ENCODE data around the gene SCYL1. TPM values are rescaled to one million over a fixed set of nuclear protein-coding genes. Genes with fewer than 3 reads are reported as not detected.

SCYL1 gene
- total and polyA plus RNA-seq, 2 of the 4 experiments (the other 2 are of a cell fraction): 96.4 to 150 TPM

GRCh38 chr11:65569973-65570918 lies 45.4 kb downstream of the SCYL1 start, which contains the start of gene ZNRD2:
Gene ZNRD2, plus strand, starts transcription at chr11:65570477. Its CDS starts 15 bp downstream, at chr11:65570492.
- peak within 1 kb of the TSS; percentile 98 for H2AFZ ChIP-seq (replicated peaks; ENCODE audit: low read length, poor library complexity)
- H3K4ac ChIP-seq (ENCODE audit: low read depth, low read length): peak within 1 kb of the TSS; percentile 94
- peak within 1 kb of the TSS; percentile 23 for H3K18ac ChIP-seq (ENCODE audit: low read depth, low read length)
- in situ Hi-C loops (cut with MboI; ENCODE audit: low sequenced_read_pairs) (no loop called here), intact Hi-C loops (cut with micrococcal nuclease) (loop anchor here (1.0 to 5.0 kb wide), 4 partner anchors 13 to 188 kb away; partner anchors contain the start of gene SLC25A45), dilution Hi-C loops (cut with HindIII; ENCODE audit: low sequenced_read_pairs, unreplicated experiment) (no loop called here)
- peak within 1 kb of the TSS; percentile 90 for H4K5ac ChIP-seq (ENCODE audit: low read depth, low read length)
- no peaks in the 10 kb centered on the region for H3K27me3 ChIP-seq (ENCODE audit: control insufficient read depth, insufficient read depth, low read length)
- peak within 1 kb of the TSS; percentile 30 for H2BK120ac ChIP-seq (ENCODE audit: low read depth, low read length)
- peak within 1 kb of the TSS; percentile 95 for H2AK9ac ChIP-seq (replicated peaks; ENCODE audit: low read depth, low read length, poor library complexity)
- H3K56ac ChIP-seq (ENCODE audit: extremely low read depth, insufficient read depth, low read length): peak within 1 kb of the TSS; percentile 96
- peaks cover 19% of the 10 kb centered on the region for H3K9me1 ChIP-seq (ENCODE audit: insufficient read depth, low read length)
- ChIA-PET POLR2A (ENCODE audit: unreplicated experiment) (interaction anchor here (0.5 kb wide), 1 partner anchor 66 kb away, joined by 3 read pairs; no protein-coding TSS in a partner anchor), CTCF (interaction anchor here (0.8 to 1.1 kb wide), 2 partner anchors 29 to 41 kb away, joined by 4 to 9 read pairs; no protein-coding TSS in a partner anchor)
- peak; percentile 79; the same call in 1 of the 2 replicates for TF ChIP-seq MAZ (IDR thresholded peaks at IDR 0.05; ENCODE audit: borderline replicate concordance, low read depth, low read length)
- TF ChIP-seq MXI1 (IDR thresholded peaks at IDR 0.05; ENCODE audit: borderline replicate concordance, low read depth, low read length): peak; percentile 91; the same call in 1 of the 2 replicates
- TF ChIP-seq NFE2L2 (IDR thresholded peaks at IDR 0.05; ENCODE audit: low read depth, low read length): no peak
- peak; percentile 65 for TF ChIP-seq SMC3 (IDR thresholded peaks at IDR 0.05; ENCODE audit: low read depth, low read length)
- peak; percentile 76 for TF ChIP-seq CTCF (conservative IDR thresholded peaks at IDR 0.05; ENCODE audit: low read depth, low read length)
- TF ChIP-seq POLR2A (IDR thresholded peaks at IDR 0.05; ENCODE audit: low read depth, low read length): peak; percentile 73
- peak; percentile 64 for TF ChIP-seq RAD21 (IDR thresholded peaks at IDR 0.05; ENCODE audit: low read length)
- TF ChIP-seq FOS (IDR thresholded peaks at IDR 0.05; ENCODE audit: low read depth, low read length): no peak
- H4K91ac ChIP-seq (ENCODE audit: insufficient read depth, low read depth, low read length): peak within 1 kb of the TSS; percentile 84
- H3K36me3 ChIP-seq (ENCODE audit: control insufficient read depth, insufficient read depth, low read length): peaks cover 4% of the 10 kb centered on the region; the same call in 1 of the 2 replicates
- peaks cover 18 to 72% of the 10 kb centered on the region in 2 experiments for H3K79me1 ChIP-seq (ENCODE audit: low read depth in 1 of 2, low read length in 2 of 2)
- no TSS peak for BruUV-seq (replicated peaks)
- no peaks in the 10 kb centered on the region for H3K9me3 ChIP-seq (ENCODE audit: control insufficient read depth, insufficient read depth, low read length)
- peak within 1 kb of the TSS; percentile 82 to 98 for H4K8ac ChIP-seq (ENCODE audit: low read depth in 2 of 2, low read length in 2 of 2)
- H4K20me1 ChIP-seq (ENCODE audit: insufficient read depth, low read length): peaks cover 22% of the 10 kb centered on the region
- H2AK5ac ChIP-seq (ENCODE audit: low read depth, low read length): peak within 1 kb of the TSS; percentile 90
- peak within 1 kb of the TSS; percentile 83 for H3K4me2 ChIP-seq (ENCODE audit: low read depth, low read length)
- peak; percentile 99 for DNase-seq
- H2BK5ac ChIP-seq (ENCODE audit: low read depth, low read length, poor library complexity, severe bottlenecking): peak within 1 kb of the TSS; percentile 85
- peak within 1 kb of the TSS; percentile 95 for H3K14ac ChIP-seq (replicated peaks; ENCODE audit: low read depth, low read length)
- peak within 1 kb of the TSS; percentile 69; the same call in 1 of the 3 replicates for H2BK15ac ChIP-seq (ENCODE audit: low read depth, low read length)
- peak; percentile 70 for ATAC-seq (ENCODE audit: low read depth)
- H3K27ac ChIP-seq (ENCODE audit: insufficient read depth, low read length): peak within 1 kb of the TSS; percentile 78
- peaks cover 19% of the 10 kb centered on the region for H3K4me1 ChIP-seq (ENCODE audit: control insufficient read depth, insufficient read depth, low read length)
- WGBS, 2 experiments (ENCODE audit: extremely low coverage in 2 of 2, insufficient read length in 1 of 2): 1% methylated on average over 31 of the region's 89 CpGs; no CpG with 5 or more reads in 1 of the 2 experiments
- H3K9ac ChIP-seq (ENCODE audit: low read depth, low read length): peak within 1 kb of the TSS; percentile 83
- peak within 1 kb of the TSS; percentile 96 for H3K23ac ChIP-seq (ENCODE audit: low read depth, low read length)
- peak within 1 kb of the TSS; percentile 30; the same call in 1 of the 2 replicates for H2BK20ac ChIP-seq (ENCODE audit: low read depth, low read length)
- peak within 1 kb of the TSS; percentile 79 for H3K4me3 ChIP-seq (ENCODE audit: insufficient read depth, low read depth, low read length)

Data from IMR-90 (cell line).